Motor neuron (in vitro differentiated cells): ENCODE data around the gene EIF4A3. TPM values are rescaled to one million over a fixed set of nuclear protein-coding genes. Genes with fewer than 3 reads are reported as not detected.
A peak's percentile ranks its signal among the peaks of the same experiment; 100 is the strongest.

Source experiments
- ATAC-seq, 8 experiments: fragments of 200-7000 bp; cut with Tn5 transposase; replicated peaks in 6 of 8; 2 replicates each; pipeline ENCODE4 v1.8.0; 2021; ENCODE audit warnings: mild to moderate bottlenecking in 8 of 8, moderate library complexity in 8 of 8
- H3K27ac ChIP-seq, 2 donors: fragments of 250-450 bp; sonication (Bioruptor Pico); 2 replicates each; pipeline ENCODE4 v1.9.0; 2021; ENCODE audit warnings: antibody characterized with exemption in 2 of 2, mild to moderate bottlenecking in 2 of 2, moderate library complexity in 1 of 2
- H3K4me1 ChIP-seq, 2 donors: fragments of 250-450 bp; sonication (Bioruptor Pico); replicated peaks in 1 of 2; 2 replicates each; pipeline ENCODE4 v1.6.1; 2021; ENCODE audit warnings: antibody characterized with exemption in 2 of 2, mild to moderate bottlenecking in 2 of 2, moderate library complexity in 1 of 2
- H3K4me3 ChIP-seq, 5 donors: fragments of 250-450 bp; sonication (Bioruptor Pico); 2 replicates each; pipeline ENCODE4 v1.9.0; 2021; ENCODE audit warnings: antibody characterized with exemption in 5 of 5, mild to moderate bottlenecking in 5 of 5, moderate library complexity in 4 of 5
- WGBS, 10 experiments: fragments of 450-650 bp; shearing (Covaris generic); methylation state at CpG; one replicate each; pipeline ENCODE4 v1.0.0; 2022; 5-methylcytosine and 5-hydroxymethylcytosine counted together
- in situ Hi-C, 9 experiments: fragments of 400-800 bp; cut with MboI; loops; one replicate each; pipeline ENCODE4 v1.15.0; 2021; ENCODE audit warnings: low sequenced_read_pairs in 9 of 9, low pct_unique_long_range_greater_than_20kb in 2 of 9; ENCODE audit not compliant: unreplicated experiment in 9 of 9
- total RNA-seq, 8 experiments: library from RNA; unstranded; fragments of 300-600 nt; gene quantifications; 2 replicates each; pipeline versions ENCODE4 v1.2.3 to v1.2.4, GENCODE V29; 2022

EIF4A3 gene
- total RNA-seq, 8 experiments from 2014 or later: 63.4 to 192 (median 95.1) TPM

DNA sequence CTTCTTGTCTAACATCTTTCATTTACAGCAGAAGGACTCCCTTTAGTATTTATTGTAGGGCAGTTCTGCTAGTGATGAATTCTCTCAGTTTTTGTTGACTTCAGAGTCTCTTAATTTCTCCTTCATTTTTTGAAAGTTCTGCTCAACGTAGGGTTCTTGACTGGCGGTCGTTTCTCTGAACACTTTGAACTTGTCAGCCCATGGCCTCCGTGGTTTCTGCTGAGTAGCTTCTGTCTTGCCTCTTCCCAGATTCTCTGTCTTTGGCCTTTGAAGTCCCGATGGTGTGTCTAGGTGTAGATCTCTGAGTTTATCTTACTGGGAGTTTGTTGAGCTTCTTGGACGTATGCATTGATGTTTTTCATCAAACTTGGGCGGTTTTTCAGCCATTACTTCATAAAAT is 32.2 kb downstream of the EIF4A3 start:
- in situ Hi-C loops: no loop called here
- Histone ChIP-seq H3K4me3 (no peak overlapping the region), H3K27ac (no peak overlapping the region), H3K4me1 (peaks cover 9 to 17% of the 10 kb centered on the region in 2 donors)
- 54 to 100% (median 91%) methylated on average over 2 to 7 of the region's 7 CpGs; no CpG with 5 or more reads in 1 of the 10 experiments for WGBS, 10 experiments
- ATAC-seq: no peak

DNA sequence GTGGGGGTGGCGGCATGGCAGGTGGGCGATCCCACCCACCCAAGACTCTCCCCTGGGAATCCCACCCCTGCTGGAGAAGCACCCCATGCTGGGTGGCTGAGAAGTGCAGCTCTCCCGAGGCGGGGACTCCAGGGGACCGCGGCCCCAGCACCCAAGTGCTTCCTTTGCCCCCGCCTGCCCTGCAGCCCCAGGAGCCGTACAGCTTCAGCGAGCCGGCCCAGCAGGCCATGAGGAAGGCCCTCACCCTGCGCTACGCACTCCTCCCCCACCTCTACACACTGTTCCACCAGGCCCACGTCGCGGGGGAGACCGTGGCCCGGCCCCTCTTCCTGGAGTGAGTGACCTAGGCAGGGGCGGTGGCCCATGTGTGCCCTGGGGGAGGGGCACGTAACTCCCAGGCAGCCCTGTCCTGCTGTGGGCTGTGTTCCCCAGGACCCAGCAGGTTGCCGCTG is 33.9 kb downstream of the EIF4A3 start:
- in situ Hi-C loops: no loop called here
- no peak overlapping the region for H3K27ac ChIP-seq
- peaks cover 9 to 12% of the 10 kb centered on the region in 2 donors for H3K4me1 ChIP-seq
- WGBS, 10 experiments: 100% methylated on average over 1 of the region's 20 CpGs; no CpG with 5 or more reads in 9 of the 10 experiments
- no peak for ATAC-seq
- H3K4me3 ChIP-seq: no peak overlapping the region

DNA sequence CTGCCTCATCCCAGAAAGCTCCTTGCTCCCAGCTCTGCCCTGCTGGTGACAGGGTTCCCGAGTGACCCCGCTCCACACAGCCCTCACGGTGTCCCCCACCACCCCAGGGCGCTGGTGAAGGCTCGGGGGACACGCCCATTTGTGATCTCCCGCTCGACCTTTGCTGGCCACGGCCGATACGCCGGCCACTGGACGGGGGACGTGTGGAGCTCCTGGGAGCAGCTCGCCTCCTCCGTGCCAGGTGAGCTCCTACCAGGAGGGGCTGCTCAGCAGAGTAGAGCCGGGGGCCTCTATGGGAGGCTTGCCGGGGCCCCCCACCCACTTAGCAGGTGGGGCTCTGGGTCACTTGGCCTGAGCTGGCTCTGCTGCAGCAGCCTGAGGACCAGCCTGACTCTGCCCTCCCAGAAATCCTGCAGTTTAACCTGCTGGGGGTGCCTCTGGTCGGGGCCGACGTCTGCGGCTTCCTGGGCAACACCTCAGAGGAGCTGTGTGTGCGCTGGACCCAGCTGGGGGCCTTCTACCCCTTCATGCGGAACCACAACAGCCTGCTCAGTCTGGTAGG is 34.4 kb downstream of the EIF4A3 start:
- Histone ChIP-seq H3K4me3 (no peak overlapping the region), H3K27ac (no peak overlapping the region), H3K4me1 (peaks cover 9 to 12% of the 10 kb centered on the region in 2 donors)
- in situ Hi-C loops: no loop called here
- ATAC-seq: no peak
- 93% methylated on average over 9 of the region's 24 CpGs; no CpG with 5 or more reads in 9 of the 10 experiments for WGBS, 10 experiments

DNA sequence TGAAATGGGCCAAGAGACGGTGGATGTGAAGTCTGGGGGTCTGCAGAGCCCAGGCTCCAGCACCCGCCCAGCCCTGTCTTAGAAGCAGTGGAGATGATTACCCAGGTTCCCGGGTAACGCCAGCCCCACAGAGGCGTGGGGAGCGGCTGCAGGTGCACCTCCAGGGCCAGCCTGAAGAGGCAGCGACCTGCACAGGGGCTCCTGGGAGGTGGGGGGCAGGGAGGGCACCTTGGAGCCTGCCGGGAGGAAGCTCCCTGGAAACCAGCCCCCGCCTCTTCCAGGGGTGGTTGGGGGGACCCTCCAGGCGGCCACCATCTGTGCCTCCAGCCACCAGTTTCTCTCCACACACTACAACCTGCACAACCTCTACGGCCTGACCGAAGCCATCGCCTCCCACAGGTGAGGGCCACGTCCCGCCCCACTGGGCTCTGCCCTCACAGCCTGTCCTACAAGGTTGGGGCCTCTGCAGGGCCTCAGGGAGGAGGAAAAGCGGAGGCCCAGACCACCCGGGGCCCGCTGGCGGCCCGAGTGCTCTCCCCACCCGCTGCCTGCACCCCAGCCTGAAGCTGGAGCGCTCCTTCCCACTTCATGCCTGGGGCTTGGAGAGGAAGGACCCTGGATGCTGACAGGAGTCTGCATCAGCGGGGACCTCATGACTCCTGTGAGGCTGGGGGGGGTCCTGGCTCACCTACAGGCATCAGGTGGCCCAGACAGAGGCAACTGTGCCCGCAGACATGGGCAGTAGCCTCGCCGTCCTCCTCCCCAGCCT is 35.0 kb downstream of the EIF4A3 start:
- H3K27ac ChIP-seq: no peak overlapping the region
- H3K4me3 ChIP-seq: no peak overlapping the region
- in situ Hi-C loops: no loop called here
- WGBS, 10 experiments: 0 to 100% methylated on average over 1 to 12 of the region's 26 CpGs; no CpG with 5 or more reads in 8 of the 10 experiments
- H3K4me1 ChIP-seq: peaks cover 9 to 10% of the 10 kb centered on the region in 2 donors
- peak in 1 of 8 experiments; percentile 38 for ATAC-seq

DNA sequence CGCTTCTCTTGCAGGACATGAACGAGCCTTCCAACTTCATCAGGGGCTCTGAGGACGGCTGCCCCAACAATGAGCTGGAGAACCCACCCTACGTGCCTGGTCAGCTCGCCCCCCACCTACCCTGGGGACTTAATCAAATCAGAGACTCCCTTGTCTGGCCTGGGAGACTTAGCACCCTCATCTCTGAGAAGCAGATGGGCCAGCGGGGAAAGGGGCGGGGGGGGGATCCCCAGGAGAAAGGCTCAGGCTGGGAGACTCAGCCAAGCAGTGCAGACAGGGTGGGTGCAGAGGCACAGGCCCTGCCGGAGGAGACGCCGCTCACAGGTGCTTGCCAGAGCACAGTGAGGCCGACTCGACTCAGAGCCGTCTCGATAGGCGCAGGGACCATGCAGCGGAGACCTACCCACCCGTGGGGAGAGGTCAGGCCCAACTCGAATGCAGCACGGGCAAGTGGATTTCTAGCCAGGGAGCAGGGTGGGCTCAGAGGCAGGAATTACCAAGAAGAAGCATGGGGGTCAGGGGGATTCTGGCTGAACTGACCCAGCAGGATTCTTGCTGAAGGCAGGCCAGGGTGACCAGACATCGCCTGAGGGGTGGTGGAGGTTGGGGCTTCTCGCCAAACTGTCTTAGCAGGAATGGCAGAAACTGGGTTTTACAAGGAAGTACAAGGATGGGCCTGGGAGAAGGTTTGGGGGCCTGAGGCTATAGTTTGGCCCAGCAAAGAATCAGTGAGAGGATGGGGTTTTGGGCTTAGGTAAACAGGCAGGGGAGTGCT is 35.8 kb downstream of the EIF4A3 start:
- Histone ChIP-seq H3K4me1 (peaks cover 4% of the 10 kb centered on the region in 2 donors), H3K27ac (no peak overlapping the region), H3K4me3 (no peak overlapping the region)
- 85 to 100% (median 90%) methylated on average over 2 to 4 of the region's 21 CpGs; no CpG with 5 or more reads in 5 of the 10 experiments for WGBS, 10 experiments
- no peak for ATAC-seq
- in situ Hi-C loops: no loop called here

DNA sequence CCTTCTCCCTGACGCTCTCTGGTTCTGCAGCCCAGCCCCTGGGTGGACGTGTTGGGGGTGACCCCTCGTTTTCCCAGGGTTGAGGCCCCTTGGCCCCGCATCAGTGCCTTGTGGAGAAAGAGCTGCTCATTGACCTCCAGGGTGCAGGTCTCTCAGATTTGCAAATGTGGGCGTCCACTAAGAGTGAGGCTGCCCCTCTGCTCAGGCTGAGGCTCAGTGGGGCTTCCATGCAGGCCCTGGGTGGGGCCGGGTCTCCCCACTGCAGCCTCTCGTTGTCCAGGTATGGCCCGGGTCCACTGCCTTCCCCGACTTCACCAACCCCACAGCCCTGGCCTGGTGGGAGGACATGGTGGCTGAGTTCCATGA is 36.5 kb downstream of the EIF4A3 start:
- Histone ChIP-seq H3K4me1 (peaks cover 0 to 5% of the 10 kb centered on the region in 2 donors), H3K27ac (no peak overlapping the region), H3K4me3 (no peak overlapping the region)
- 53 to 60% methylated on average over 3 of the region's 9 CpGs; no CpG with 5 or more reads in 8 of the 10 experiments for WGBS, 10 experiments
- in situ Hi-C loops: no loop called here
- no peak for ATAC-seq

DNA sequence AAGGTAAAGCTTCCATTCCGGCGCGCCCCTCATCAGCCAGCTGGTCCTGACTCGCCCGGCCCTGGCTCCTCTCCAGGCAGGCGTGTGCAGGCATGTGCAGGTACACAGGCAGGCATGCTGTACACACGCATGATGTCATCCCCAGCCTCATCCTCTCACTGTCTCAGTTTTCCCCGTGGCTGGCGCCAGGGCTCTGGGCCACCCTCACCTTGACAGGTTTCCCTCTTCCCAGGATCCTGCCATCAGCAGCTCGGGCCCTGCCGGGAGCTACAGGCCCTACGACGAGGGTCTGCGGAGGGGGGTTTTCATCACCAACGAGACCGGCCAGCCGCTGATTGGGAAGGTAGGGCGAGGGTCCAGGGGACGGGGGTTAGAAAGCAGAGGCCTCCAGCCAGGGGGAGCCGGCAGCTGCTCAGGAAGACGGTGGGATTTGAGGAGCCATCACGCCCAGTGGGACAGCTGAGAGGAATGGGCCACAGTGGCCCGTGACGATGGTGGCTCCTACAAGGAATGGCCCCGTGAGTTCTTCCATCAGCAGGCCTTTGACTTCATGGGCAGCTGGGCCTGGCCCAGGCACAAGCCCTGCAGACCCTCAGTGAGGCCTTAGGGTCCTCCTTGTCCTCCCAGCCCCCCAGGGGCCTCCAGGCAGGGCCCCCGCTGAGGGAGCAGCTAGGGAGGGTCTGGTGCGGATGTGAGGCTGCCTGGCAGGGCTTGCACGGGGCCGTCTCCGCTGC is 37.0 kb downstream of the EIF4A3 start:
- WGBS, 10 experiments: 71 to 100% (median 100%) methylated on average over 1 to 21 of the region's 30 CpGs; no CpG with 5 or more reads in 5 of the 10 experiments
- Histone ChIP-seq H3K27ac (no peak overlapping the region), H3K4me1 (peaks cover 2 to 8% of the 10 kb centered on the region in 2 donors), H3K4me3 (no peak overlapping the region)
- in situ Hi-C loops: no loop called here
- ATAC-seq: peak in 1 of 8 experiments; percentile 42

DNA sequence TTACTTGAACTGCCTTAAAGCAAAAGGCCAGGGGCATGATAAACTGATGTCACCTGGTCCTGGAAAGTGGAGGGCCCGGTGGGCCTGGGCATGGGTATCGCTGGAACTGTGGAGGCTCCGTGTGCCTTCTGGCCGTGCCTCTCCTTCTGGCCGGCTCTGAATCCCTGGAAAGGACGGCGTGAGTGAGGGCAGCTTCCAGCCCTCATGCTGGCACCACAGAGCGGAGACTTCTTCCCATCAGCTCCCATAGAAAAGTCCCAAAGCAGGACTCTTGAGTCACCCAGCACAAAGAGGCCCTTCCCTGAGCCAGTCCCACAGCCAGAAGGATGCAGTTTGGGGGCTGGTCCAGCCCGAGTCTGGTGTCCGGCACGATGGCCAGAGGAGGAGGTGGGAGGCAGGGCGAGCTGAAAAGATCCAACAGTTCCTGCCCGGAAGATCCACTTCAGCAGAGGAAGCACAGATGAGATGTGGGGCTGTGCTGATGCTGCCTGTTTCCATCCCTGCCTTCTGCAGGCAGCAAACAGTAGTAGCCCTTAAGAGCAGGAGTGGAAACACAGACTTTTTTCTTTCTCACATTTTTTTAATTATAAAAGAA is 37.8 kb downstream of the EIF4A3 start:
- WGBS, 10 experiments: 60 to 100% (median 78%) methylated on average over 2 to 7 of the region's 13 CpGs; no CpG with 5 or more reads in 7 of the 10 experiments
- Histone ChIP-seq H3K27ac (no peak overlapping the region), H3K4me3 (no peak overlapping the region), H3K4me1 (peaks cover 9 to 15% of the 10 kb centered on the region in 2 donors)
- in situ Hi-C loops: no loop called here
- no peak for ATAC-seq

DNA sequence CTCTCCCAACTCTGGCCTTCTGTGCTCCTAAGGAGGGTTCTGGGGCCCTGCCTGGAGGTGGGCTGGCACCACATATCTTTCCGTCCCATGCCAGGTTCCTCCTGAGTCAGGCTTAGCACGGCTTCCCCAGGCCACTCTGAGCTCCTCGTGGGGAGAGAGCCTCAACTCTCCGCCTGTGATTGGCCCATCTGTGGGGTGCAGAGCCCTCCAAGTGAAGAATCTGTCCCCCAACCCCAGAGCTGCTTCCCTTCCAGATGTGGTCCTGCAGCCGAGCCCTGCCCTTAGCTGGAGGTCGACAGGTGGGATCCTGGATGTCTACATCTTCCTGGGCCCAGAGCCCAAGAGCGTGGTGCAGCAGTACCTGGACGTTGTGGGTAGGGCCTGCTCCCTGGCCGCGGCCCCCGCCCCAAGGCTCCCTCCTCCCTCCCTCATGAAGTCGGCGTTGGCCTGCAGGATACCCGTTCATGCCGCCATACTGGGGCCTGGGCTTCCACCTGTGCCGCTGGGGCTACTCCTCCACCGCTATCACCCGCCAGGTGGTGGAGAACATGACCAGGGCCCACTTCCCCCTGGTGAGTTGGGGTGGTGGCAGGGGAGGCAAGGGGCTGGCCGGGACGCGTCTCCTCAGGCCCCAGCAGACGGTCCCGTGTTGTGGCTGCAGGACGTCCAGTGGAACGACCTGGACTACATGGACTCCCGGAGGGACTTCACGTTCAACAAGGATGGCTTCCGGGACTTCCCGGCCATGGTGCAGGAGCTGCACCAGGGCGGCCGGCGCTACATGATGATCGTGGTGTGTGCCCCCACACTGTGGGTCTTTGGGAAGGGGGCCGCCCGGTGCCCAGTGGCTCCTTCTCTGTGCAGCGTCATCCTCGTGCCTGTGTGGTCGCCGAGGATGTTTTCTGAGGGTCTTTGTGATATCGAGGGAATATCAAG is 38.6 kb downstream of the EIF4A3 start:
- Histone ChIP-seq H3K27ac (no peak overlapping the region), H3K4me1 (peaks cover 18 to 22% of the 10 kb centered on the region in 2 donors), H3K4me3 (no peak overlapping the region)
- WGBS, 10 experiments: 0 to 100% (median 93%) methylated on average over 1 to 6 of the region's 40 CpGs; no CpG with 5 or more reads in 3 of the 10 experiments
- in situ Hi-C loops: no loop called here
- no peak for ATAC-seq

DNA sequence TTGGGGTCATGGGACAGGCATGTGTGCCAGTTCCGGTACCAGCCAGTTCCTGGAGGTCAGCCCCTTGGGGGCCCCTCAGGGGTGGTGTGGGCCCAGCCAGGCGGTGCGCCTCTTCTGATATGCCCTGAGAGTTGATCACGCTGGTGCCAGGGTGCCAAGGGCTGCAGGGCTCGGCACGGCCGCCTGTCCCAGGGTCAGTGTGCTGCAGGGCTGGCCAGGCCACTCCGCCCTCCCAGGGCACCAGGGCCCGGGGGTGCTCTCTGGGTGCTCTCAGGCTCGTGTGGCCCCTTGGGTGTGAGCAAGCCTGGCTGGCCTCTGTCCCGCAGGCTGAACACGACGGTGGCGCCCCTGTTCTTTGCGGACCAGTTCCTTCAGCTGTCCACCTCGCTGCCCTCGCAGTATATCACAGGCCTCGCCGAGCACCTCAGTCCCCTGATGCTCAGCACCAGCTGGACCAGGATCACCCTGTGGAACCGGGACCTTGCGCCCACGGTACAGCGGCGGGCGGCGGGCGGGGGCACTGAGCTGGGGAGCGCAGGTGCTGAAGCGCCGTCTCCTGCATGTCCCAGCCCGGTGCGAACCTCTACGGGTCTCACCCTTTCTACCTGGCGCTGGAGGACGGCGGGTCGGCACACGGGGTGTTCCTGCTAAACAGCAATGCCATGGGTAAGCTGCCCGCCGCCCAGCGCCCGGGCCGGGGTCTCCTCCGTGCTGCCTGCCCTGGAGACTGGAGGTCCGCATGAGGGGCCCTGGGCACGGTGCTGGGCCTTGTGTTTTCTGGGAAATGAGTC is 39.5 kb downstream of the EIF4A3 start:
- Histone ChIP-seq H3K4me3 (no peak overlapping the region), H3K4me1 (peaks cover 26 to 30% of the 10 kb centered on the region in 2 donors), H3K27ac (no peak overlapping the region)
- in situ Hi-C loops: no loop called here
- 80 to 97% methylated on average over 3 to 5 of the region's 46 CpGs; no CpG with 5 or more reads in 8 of the 10 experiments for whole genome bisulfite sequencing, 10 experiments
- ATAC-seq: no peak

DNA sequence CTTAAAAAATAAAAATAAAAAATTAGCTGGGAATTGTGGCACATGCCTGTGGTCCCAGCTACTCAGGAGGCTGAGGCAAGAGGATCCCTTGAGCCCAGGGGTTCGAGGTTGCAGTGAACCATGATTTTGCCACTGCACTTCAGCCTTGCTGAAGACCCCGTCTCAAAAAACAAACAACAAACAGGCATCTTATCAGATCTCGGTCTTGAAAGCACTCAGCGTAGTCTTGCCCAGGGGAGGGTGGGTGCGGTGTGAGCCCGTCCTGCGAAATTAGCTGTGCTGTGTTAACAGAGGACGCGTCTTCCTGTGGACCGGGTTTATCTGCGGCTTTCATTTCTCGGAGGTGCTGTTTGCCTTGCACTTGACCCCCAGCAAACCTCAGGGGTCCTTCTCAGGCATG is 40.2 kb downstream of the EIF4A3 start:
- Histone ChIP-seq H3K27ac (no peak overlapping the region), H3K4me1 (peaks cover 30 to 32% of the 10 kb centered on the region in 2 donors), H3K4me3 (no peak overlapping the region)
- WGBS, 10 experiments: 50 to 100% (median 80%) methylated on average over 1 to 5 of the region's 12 CpGs; no CpG with 5 or more reads in 4 of the 10 experiments
- in situ Hi-C loops: no loop called here
- no peak for ATAC-seq
